NCI-H2029 treated with DMSO at 0.1 percent for 48 hours (cell line): ENCODE measurements around the gene ADAM17.
A peak's percentile ranks its signal among the peaks of the same experiment; 100 is the strongest.
"Not testable (repeated sequence)": the region's sequence is repeated elsewhere in the genome, so short reads cannot be mapped to it uniquely, and the experiment has no call there.

Experiments used
- DNase-seq: peaks from one replicate; lab custom pipeline; 2025; lab: John Stamatoyannopoulos, UW

Gene ADAM17

DNA sequence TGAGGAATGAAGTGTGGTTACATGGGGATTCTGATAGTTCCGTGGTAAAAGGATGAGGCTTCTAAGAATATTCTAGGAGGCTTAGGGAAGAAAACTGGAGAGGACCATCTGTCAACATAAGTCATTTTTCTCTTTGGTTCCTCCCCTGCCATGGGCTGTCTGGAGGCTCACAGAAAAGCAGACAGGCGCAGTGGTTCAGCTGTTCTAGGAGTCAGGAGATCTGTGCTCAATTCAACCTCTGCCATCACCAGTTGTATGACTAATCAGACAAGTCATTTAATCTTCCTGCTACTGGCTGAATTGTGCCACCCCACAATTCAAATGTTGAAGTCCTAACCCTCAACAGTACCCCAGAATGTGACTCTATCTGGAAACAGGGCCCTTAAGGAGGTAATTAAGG, 36.4 kb downstream of the ADAM17 start:
- no peak for DNase-seq

DNA sequence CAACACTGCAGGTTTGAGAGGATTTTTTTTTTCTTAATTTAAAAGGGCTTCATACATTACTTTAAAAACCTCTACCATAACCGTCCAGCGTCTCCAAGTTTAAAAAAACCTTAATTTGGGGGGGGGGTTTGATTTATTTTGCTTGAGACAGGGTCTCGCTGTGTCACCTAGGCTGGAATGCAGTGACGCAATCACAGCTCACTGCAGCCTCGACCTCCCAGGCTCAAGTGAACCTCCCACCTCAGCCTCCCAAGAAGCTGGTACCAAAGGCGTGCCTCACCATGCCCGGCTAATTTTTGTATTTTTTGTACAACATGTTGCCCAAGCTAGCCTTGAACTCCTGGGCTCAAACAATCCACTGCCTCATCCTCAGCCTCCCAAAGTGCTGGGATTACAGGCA, 36.9 kb downstream of the ADAM17 start:
- DNase-seq, result no peak

DNA sequence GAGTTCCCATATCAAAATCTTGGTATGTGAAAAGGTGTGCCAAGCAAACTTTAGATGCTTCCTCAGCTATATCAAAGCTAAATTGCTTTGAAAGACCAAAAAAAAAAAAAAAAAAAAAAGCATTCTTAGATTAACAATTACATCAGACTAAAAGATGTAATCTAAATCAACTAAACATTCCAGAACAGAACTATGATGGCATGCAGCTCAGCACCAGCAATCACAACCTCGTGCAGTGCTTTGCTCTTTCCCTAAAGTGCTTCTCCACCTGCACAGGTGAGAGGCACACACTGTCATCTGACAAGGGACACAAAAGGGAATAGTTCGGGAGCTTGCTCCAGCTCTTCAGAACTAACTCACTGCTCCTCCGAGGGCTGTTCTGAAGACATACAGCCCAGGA, 37.5 kb downstream of the ADAM17 start:
- no peak for DNase-seq

DNA sequence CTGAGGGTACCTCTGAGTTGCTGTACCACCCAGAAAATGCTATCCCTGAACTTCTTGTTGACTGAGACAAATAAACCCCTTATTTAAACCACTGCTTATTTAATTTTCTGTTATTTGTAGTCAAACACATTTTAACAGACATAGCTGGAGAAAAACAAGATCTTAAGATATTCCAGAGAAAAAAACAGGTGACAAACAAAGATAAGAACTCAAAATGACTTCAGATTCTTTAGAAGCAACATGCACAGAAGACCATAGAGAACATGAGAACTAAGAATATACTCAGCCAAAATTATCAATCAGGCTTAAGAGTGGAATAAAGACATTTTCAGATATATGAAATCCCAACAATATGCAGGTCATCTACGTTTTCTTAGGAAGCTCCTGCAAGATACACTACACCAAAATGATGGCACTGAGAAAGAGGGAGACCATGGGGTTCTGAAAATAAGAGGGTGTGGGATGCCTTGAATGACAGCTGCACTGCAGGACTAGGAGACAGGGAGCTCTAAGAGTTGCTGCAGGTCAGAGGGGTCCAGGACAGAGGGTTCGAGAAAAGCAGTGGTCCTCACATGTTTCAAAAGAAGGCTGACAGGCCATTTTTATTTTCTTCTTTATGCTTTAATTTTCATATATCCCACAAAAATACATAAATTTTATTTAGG, 38.4 kb downstream of the ADAM17 start:
- DNase-seq, result no peak

DNA sequence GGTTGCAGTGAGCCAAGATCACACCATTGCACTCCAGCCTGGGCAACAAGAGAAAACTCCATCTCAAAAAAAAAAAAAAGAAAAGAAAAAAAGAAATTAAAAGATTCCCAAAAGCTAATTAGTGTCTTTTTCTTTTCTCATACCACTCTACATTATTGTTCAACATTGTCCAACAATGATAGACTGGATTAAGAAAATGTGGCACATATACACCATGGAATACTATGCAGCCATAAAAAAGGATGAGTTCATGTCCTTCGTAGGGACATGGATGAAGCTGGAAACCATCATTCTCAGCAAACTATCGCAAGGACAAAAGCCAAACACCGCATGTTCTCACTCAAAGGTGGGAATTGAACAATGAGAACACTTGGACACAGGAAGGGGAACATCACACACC, 41.7 kb downstream of the ADAM17 start:
- DNase-seq, result not testable (repeated sequence)

DNA sequence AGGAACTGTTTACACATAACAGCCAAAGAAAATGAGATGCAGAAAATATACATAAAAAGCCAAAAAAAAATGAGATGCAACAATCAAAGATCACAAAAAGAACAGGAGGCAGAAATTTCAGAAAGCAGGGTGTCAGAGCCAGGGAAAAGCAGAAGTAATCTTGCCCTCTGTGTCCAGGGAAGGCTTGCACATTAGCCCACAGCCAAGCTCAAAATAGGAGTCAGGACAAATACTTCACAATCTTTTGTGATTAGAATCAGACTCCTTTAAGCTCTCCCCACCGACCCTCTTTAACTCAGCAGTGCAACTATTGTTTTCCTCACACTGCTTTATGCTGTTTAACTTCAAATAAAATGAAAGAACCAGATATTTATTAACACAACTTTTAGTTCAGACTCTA, 46.7 kb downstream of the ADAM17 start:
- DNase-seq, result no peak

DNA sequence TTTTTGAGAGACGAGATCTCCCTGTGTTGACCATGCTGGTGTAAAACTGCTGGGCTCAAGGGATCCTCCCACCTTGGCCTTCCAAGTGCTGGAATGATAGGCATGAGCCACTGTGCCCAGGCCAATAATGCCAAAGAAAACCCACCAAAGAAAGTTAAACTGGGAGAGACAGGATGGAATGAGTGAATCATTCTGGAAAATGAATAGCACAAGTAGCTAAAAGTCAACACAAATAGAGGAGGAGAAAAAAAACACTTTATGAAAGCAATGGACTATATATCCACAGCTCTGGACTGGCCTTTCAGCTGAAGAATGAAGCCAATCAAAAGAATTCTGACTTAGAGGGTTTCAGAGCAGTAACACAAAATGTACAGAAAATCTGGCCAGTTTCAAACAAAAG, 57.4 kb downstream of the ADAM17 start:
- no peak for DNase-seq

DNA sequence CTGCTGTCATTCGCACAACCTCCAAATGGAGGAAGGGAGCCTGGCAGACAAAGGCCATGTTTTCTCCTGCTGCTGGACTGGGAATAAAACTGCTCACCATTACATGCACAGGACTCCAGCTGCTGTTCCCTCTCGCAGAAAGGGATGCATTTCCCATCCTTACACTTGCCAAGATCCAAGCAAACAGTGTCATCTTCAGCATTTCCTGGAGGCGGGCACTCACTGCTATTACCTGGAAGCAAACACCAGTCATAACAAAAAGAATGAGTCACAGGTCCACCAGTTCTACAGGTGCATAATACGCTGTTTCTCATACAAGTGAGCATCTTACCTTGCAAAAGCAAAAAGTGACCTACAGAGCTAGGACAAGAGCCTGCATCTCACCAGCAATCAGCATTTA, 58.6 kb downstream of the ADAM17 start:
- peak; percentile 72 for DNase-seq

DNA sequence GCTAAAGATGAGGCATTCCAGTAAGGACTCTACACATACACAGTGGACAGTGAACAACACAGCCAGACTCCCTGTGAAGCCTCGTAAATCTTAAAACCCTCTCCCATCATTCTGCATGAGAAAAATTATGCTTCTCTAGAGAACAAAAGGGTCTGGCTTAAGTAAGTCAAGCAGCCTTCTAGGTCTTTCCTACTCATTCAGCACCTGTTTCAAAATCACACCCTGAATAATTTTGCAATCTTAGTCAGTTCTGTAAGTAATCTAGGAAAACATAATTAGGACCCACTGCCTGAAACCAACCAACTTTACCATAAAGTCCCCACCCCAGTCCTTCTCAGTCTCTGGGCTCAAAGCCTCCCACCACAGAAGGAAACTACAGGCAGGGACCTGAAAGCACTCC, 61.5 kb downstream of the ADAM17 start:
- no peak for DNase-seq

DNA sequence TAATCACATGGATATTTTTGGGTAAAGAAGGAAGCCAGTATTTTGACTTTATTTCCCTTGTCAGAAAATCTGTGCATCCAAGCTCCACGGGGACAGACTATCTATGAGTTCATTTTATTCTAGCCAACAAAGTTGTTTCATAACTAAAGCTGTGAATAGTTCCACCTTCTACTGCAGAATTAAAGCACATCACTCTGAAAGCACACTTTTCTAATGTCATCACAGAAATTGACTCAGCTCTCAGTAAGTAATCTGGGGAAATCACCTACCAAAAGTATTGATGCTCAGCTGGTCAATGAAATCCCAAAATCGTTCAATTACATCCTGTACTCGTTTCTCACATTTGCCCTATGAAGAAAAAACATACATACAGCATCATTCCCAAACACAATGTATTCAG, 62.2 kb downstream of the ADAM17 start:
- DNase-seq, result no peak

DNA sequence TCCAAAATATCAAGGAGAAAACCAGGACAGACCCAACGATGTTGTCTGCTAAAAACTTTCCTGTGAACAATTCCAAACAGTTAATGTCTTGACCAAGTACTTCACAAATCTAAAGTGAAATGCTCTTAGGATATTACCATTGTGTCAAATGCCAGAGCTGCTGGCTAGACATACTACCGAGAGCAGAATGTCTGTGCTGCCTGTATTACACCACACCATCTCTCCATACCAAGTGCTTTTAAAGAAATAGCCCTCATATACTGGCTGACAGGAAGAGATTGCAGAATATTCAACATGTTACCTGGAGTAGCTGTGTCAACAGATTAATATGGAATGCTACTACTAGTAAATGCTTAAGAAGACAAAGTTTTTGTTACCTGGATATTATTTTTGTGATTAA, 62.7 kb downstream of the ADAM17 start:
- DNase-seq, result no peak

DNA sequence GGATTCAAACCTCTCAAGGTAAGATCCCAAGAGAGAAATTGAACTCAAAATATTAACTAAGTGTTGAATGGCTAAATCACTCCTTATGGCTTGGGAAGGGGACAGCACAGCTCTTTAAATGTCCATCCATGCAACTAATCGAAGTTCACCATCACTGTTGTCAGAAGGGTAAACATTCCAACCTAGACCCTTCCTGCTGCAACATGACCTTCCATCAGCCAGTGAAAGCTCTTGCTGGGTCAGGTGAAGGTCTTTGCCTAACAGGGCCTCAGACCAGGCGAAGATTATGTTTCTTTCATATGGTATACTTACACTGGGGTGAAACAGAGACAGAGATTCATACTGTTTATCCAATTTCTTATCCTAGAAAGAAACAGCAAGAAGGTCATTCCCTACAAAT, 64.8 kb downstream of the ADAM17 start:
- no peak for DNase-seq

DNA sequence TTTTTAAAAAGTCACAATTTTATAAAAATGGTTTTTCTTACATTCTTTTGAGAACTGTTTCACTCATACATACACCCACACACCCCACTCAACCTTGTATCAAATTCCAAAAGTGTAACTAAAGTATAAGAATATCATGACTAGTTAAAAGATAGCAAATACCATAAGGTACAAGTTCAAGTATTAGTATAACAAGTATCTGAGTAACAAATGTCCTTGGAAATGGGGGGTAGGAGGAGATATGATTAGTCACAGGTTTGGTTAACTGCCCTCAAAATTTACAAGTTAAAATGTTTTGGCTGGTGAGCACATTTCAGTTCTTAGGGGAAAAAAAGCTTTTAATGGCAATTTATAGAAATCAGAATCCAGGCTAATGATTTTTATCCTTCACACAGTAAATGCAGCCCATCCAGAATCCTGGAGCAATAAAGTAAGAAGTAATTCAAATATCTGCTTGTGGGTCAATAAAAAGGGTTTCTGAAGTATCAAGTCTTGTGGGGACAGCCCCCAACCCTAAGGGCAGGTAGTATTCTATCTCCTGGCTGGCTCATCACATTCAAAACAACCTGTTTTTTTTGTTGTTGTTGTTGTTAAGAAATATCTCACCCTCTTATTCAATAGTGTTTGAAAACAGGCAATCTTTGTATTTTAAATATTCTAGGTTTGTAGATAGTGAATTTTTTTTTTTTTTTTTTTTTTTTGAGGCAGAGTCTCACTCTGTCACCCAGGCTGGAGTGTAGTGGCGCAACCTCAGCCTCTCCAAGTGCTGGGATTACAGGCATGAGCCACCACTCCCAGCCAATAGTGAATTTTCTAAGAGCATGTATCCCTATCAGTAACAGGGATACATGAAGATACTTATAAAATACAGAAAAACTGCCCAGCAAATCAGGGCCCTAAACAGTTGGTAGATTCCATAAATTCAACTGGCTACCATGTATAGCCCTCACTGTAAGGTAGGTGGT, 66.8 kb downstream of the ADAM17 start:
- no peak for DNase-seq

DNA sequence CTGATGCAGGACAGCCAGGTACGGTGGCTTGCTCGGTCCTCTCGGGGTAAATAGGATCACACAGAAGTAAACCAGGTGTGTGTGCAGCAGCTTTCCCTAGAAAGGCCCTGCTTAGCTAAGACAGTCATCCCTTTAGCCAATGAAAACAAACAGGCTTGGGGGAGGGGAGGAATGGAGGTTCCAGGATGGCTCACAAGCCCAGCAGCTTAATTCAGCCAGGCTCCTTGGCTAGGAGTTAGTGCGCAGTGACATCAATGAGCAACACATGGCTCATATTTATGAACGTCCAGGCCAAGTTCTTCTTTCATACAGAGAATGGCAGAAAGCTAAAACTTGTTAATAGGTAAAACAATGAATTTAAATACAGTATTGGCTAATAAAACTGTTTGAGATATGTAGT, 71.1 kb downstream of the ADAM17 start:
- no peak for DNase-seq

DNA sequence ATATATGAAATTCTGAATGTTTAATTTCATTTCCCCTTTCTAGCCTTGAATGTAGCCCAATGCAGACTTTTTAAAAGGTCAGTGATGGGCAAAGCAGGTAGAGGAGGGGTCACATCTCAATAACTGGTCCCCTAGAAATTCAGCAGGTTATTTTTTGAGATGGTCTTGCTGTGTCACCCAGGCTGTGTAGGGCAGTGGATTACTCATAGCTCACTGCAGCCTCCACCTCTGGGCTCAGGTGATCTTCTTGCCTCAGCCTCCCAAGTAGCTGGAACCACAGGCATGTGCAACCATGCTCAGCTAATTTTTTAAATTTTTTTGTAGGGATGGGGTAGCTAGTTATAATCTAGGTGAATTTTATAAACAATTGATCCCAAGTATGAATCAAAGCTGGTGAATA, 72.5 kb downstream of the ADAM17 start:
- DNase-seq, result no peak

DNA sequence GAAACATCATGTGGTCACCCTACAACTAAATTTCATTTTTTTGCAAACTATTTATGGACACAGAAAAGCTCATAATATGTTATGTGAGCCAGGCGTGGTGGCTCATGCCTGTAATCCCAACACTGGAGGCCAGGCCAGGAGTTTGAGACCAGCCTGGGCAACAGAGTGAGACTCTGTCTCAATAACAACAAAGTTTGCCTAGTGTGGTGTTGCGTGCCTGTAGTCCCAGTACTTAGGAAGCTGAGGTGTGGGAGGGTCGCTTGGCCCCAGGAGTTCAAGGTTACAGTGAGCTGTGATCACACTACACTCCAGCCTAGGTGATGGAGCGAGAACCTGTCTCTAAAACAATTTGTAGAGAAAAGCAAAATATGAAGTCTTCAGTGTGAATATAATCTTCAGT, 75.5 kb downstream of the ADAM17 start:
- DNase-seq, result no peak

DNA sequence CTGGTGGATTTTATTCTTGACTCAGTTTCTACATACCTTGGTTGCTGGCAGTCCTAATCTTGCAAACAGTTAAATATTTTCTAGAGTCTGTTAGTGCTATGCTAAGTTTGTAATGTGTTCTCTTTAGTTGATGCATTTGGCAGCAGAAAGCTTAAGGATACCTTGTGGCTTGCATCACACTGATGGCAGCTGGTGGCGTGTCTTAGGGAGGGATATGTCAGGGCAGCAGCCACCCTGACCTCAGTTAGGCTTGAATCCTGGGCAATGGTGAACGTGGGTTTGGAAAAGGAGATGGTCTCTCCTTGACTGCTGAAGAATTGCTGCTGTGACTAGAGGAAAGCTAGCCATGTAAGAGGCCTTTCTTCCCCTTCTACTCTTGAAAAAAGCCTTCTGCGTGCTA, 77.1 kb downstream of the ADAM17 start:
- DNase-seq, result no peak

DNA sequence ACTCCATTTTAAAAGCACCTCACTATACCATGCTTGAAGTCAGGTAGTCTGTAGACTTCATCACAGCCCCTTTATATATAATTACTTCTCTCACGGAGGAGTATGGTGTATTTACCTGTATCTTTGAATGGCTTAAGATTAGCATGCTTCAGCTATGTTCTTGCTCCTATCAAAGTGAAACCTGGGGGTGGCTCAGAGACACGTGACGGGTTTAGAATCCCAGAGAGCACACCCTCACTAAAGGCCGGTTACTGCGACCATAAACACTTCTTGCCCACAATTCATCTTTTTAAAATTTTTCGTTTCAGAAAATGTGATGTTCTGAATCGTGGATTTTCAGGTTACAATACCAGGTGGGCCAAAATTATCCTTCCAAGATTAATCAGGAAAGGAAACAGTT, 77.7 kb downstream of the ADAM17 start:
- DNase-seq, result no peak

DNA sequence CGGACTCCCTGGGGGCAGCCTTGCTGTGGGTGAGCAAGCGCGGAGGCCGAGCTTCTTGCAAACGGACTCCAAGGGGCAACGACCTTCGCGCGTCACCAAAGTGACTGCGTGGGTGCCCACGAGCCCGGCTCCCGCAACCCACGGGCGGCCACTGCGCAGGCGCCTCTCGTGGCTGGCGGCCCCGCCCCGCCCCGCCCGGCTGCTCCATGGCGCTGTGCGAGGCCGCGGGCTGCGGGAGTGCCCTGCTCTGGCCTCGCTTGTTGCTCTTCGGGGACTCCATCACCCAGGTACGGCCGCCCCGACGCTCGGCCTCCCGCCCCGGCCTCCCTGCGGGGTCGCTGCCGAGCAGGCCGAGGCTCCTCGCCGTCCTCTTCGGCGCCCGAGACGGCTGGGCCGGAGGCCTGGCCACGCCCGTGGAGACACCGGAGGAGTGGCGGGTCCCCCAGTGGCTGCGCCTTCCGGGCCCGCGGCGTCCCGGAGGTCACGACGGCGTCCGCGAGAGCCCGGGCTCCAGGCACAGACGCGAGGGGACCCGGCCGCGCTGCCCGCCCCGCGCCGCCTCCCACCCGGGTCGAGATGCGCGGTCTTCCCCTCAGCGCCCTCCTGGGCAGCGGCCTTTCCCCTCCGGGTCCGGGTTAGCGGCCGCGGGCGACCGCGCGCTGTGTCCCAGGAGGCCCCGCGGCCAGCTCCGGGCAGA, 81.1 kb downstream of the ADAM17 start, which contains the start of gene IAH1:
IAH1 (plus strand) TSS at position 191 of the 697 bp plus-strand sequence; CDS start at position 207, 16 bp downstream.
- DNase-seq, result no peak

DNA sequence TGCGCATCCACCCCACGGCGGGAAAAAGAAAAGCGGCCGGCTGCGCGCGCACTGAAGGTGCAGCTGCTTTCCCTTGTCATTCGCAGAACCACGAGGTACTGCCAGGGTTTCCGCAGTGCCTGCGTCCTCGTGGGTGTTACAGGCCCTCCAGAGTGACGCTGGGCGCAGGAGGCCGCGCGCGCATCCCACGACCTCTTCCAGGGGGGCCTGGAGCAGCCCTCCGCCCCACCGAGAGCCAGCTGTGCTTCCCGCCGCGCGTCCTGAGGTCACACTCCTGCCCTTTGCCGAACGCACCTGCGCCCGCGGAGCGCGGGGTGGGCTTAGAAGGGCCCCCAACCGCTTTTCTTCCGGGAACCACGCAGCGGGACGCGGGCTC, 81.7 kb downstream of the ADAM17 start:
- no peak for DNase-seq

DNA sequence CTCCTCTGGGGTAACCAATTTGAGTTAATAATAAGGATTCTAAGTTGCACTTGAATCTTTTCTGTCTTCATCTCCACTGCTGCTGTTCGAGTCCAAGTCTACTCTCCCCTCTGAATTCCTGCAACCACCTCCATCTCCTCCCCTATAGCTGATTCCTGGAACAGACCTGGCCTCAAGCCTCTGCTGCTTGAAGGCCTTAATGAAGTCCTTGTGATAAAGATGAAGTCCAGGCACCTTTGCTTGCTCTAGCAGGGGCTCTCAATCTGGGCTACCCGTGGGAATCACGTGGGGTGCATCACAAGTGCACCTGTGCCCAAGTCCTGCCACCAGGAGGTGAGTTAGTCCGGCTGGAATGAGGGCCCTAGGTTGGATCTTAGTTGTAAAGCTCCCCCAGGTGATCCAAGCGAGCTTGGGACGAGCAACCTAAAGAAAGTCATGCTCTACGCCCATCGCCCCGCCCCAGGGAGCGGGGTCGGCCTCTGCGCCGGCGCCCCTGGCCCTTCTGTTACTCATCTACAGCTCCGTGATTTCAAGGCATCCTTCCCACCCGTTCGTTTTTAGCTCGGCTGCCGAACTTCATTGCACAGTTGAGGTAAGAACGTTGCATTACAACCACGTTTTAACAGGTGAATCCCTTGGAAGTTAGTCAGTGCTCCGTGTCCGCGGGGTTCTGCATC, 82.2 kb downstream of the ADAM17 start:
- no peak for DNase-seq

DNA sequence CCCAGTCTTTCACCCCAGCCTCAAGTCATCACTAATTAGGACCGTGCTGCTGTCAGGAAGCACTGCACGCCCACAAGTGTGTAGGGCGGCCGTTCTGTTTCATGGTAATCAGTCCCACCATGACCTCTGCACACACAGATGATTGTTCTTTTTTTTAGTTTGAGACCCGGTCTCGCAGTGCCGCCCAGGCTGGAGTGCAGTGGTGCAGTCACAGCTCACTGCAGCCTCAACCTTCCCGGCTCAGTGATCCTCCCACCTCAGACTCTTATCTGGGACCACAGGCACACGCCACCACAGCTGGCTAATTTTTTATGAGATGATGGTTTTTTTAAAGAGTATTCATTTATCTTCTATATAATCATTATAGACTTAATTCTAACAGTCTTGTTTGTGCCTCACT, 83.1 kb downstream of the ADAM17 start:
- no peak for DNase-seq
